HepG2 (cell line): ENCODE data around the gene PPP2R2C. TPM values are rescaled to one million over a fixed set of nuclear protein-coding genes. Genes with fewer than 3 reads are reported as not detected.

Experiments
- ATAC-seq: fragments of 200-7000 bp; cut with Tn5 transposase; 3 replicates; pipeline ENCODE4 v1.9.1; 2020; ENCODE audit warnings: mild to moderate bottlenecking, moderate library complexity
- BruUV-seq: library from RNA; stranded (reverse); fragments of 400-500 nt; replicated peaks from 2 replicates; lab custom pipeline; 2021; lab: Mats Ljungman, UMichigan
- CTCF ChIA-PET: fragments of 300-600 bp; formaldehyde crosslinking; extraction: SDS; loops from one replicate; lab custom pipeline; 2021; ENCODE audit warnings: low total read pairs, inconsistent platforms, low intra/inter-chr PET ratio; lab: Yijun Ruan, JAX
- POLR2A ChIA-PET: fragments of 350-600 bp; sonication (Branson Sonifier 250); formaldehyde crosslinking; loops from one replicate; lab custom pipeline; 2020; ENCODE audit warnings: antibody characterized with exemption, inconsistent platforms; lab: Yijun Ruan, JAX
- DNase-seq: peaks from one replicate; pipeline ENCODE4 v3.0.0-alpha.2; 2015; ENCODE audit warnings: low spot score
- FAIRE-seq: peaks from 3 replicates; lab custom pipeline; 2011; peaks lifted over from hg19 to GRCh38; lab: Jason Lieb, UNC
- H2AFZ ChIP-seq: one replicate; pipeline ENCODE4 v1.6.1; 2011; ENCODE audit warnings: low read length, inconsistent platforms
- H3K27ac ChIP-seq: fragments of 300-600 bp; 3 replicates; pipeline ENCODE4 v1.8.0; 2011; ENCODE audit warnings: mixed run types, mild to moderate bottlenecking, mixed read lengths, low read length, inconsistent platforms; ENCODE audit not compliant: insufficient read depth; ENCODE audit errors: extremely low read length
- H3K27me3 ChIP-seq, 2 experiments: fragments of 200-600 bp in 1 of 2; 2 replicates in 1 of 2; 3 replicates in 1 of 2; pipeline versions ENCODE4 v1.6.0 to v1.8.0; 2011; ENCODE audit warnings: low read length in 2 of 2, mild to moderate bottlenecking in 2 of 2, moderate library complexity in 2 of 2, inconsistent platforms in 1 of 2; ENCODE audit not compliant: insufficient read depth in 2 of 2, control insufficient read depth in 1 of 2
- H3K36me3 ChIP-seq, 2 experiments: fragments of 200-600 bp in 1 of 2; replicated peaks in 1 of 2; 2 replicates in 1 of 2; 3 replicates in 1 of 2; pipeline versions ENCODE4 v1.5.1 to v1.8.0; 2011; ENCODE audit warnings: low read length in 2 of 2, inconsistent platforms in 1 of 2; ENCODE audit not compliant: insufficient read depth in 2 of 2, control insufficient read depth in 1 of 2
- H3K4me1 ChIP-seq: 2 replicates; pipeline ENCODE4 v1.5.1; 2012; ENCODE audit warnings: low read length, inconsistent platforms; ENCODE audit not compliant: insufficient read depth
- H3K4me2 ChIP-seq: 2 replicates; pipeline ENCODE4 v1.6.0; 2011; ENCODE audit warnings: low read depth, low read length, inconsistent platforms
- H3K4me3 ChIP-seq, 3 experiments: fragments of 200-600 bp in 1 of 3; sonication (generic), shearing (Covaris generic) in 1 of 3; replicated peaks in 1 of 3; 2 replicates each; pipeline ENCODE4 v1.5.1; 2011 to 2016; ENCODE audit warnings: low read length in 3 of 3, inconsistent platforms in 2 of 3, low read depth in 2 of 3, mild to moderate bottlenecking in 2 of 3, control low read depth in 1 of 3, mixed read lengths in 1 of 3; ENCODE audit not compliant: insufficient read depth in 1 of 3
- H3K79me2 ChIP-seq: one replicate; pipeline ENCODE4 v1.6.1; 2011; ENCODE audit warnings: low read length, inconsistent platforms; ENCODE audit not compliant: insufficient read depth
- H3K9ac ChIP-seq: 2 replicates; pipeline ENCODE4 v1.6.0; 2011; ENCODE audit warnings: mild to moderate bottlenecking, low read depth, low read length, inconsistent platforms; ENCODE audit not compliant: insufficient read depth
- H3K9me3 ChIP-seq: 2 replicates; pipeline ENCODE4 v1.5.1; 2012; ENCODE audit warnings: mild to moderate bottlenecking, low read length
- H4K20me1 ChIP-seq: 2 replicates; pipeline ENCODE4 v1.6.0; 2011; ENCODE audit warnings: inconsistent platforms, mild to moderate bottlenecking, low read length, moderate library complexity; ENCODE audit not compliant: insufficient read depth
- AGO1 ChIP-seq: fragments of 200-400 bp; formaldehyde crosslinking; IDR thresholded peaks from 2 replicates; pipeline ENCODE4 v1.6.1; 2017; ENCODE audit warnings: mild to moderate bottlenecking, low read depth, low read length, moderate library complexity; ENCODE audit not compliant: poor library complexity, severe bottlenecking
- HNRNPK ChIP-seq: fragments of 200-400 bp; formaldehyde crosslinking; IDR thresholded peaks from 2 replicates; pipeline ENCODE4 v1.6.1; 2018; ENCODE audit warnings: low read length, low read depth, moderate library complexity, mild to moderate bottlenecking; ENCODE audit not compliant: poor library complexity, severe bottlenecking
- HNRNPL ChIP-seq: fragments of 200-400 bp; formaldehyde crosslinking; IDR thresholded peaks from 2 replicates; pipeline ENCODE4 v1.6.1; 2017; ENCODE audit warnings: mild to moderate bottlenecking, low read depth, low read length
- PCBP1 ChIP-seq: fragments of 200-400 bp; formaldehyde crosslinking; IDR thresholded peaks from 2 replicates; pipeline ENCODE4 v1.6.1; 2017; ENCODE audit warnings: mild to moderate bottlenecking, low read depth, low read length, borderline replicate concordance
- ZNF543 ChIP-seq: sonication (generic); formaldehyde crosslinking; IDR thresholded peaks from 2 replicates; pipeline ENCODE4 v1.4.0; 2020; ENCODE audit warnings: mild to moderate bottlenecking, missing genetic modification reagents
- ZNF777 ChIP-seq: sonication (generic); formaldehyde crosslinking; IDR thresholded peaks from 2 replicates; pipeline ENCODE4 v1.4.0; 2020; ENCODE audit warnings: missing genetic modification reagents
- WGBS: methylation state at CpG from one replicate; pipeline ENCODE4 v1.1.6; 2017; ENCODE audit warnings: low lambda C conversion rate; 5-methylcytosine and 5-hydroxymethylcytosine counted together
- in situ Hi-C: cut with HindIII; loops from 2 replicates; pipeline ENCODE4 v1.10.0; 2017; ENCODE audit warnings: low pct_unique_long_range_greater_than_20kb; ENCODE audit not compliant: extremely low pct_ligation_motif_present
- intact Hi-C: fragments of 100-400 bp; cut with micrococcal nuclease; formaldehyde crosslinking; loops from one replicate; pipeline ENCODE4 v1.10.0; 2022; ENCODE audit not compliant: unreplicated experiment
- polyA plus RNA-seq, 8 experiments: library from polyadenylated mRNA; depleted of rRNA in 3 of 8; stranded (reverse) in 7 of 8; unstranded in 1 of 8; fragments of >200 nt; fragmentation: Illumina TruSeq in 4 of 8; extraction: Trizol in 4 of 8; gene quantifications; 2 replicates each; pipeline versions ENCODE4 v1.2.1 to v1.2.3, GENCODE V29; 2011 to 2016; ENCODE audit warnings: low read depth in 4 of 8, missing spikeins in 1 of 8, mixed read lengths in 1 of 8; ENCODE audit not compliant: insufficient read depth in 1 of 8
- total RNA-seq, 5 experiments: library from RNA; depleted of rRNA; stranded (reverse); fragments of >200 nt; fragmentation: Illumina TruSeq; extraction: Trizol; gene quantifications; 2 replicates each; pipeline ENCODE4 v1.2.3, GENCODE V29; 2016; ENCODE audit warnings: low read depth in 1 of 5
- TF ChIP-seq, protein P1 (sequence below): sonication (generic); formaldehyde crosslinking; IDR thresholded peaks from 2 replicates; pipeline ENCODE4 v1.4.0; 2020; ENCODE audit warnings: missing genetic modification reagents
- TF ChIP-seq, protein P2 (sequence below): sonication (generic); formaldehyde crosslinking; IDR thresholded peaks from 2 replicates; pipeline ENCODE4 v1.5.0; 2020; ENCODE audit warnings: missing genetic modification reagents, mild to moderate bottlenecking, borderline replicate concordance

PPP2R2C gene
- total and polyA plus RNA-seq, 2 of the 13 experiments (the other 11 are each of a cell fraction or from before 2014, with no cell fraction given), result 0.60 to 8.6 TPM

DNA sequence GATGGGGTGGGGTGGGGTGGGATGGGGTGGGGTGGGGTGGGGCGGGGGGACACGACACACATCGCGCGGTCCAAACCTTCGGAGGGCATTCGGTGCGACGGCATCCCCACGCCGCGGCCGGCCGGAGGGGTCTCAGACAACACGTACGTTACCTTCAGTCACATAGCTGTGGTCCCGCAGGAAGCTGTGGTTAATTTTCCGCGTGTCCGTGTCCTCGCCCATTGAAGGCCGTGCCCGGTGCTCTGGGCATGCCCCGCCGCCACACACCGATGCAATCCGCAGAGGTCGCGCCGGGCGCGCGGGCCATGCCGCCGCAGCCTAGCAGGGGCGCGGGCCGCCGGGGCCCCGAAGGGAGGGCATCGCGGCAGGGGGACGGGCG lies 417 bp downstream of the PPP2R2C start:
- Histone ChIP-seq H3K4me2 (no peak overlapping the region), H3K9me3 (no peaks in the 10 kb centered on the region), H3K36me3 (no peaks in the 10 kb centered on the region), H3K4me1 (no peaks in the 10 kb centered on the region), H3K27ac (no peak overlapping the region), H3K79me2 (no peaks in the 10 kb centered on the region), H3K9ac (no peak overlapping the region), H2AFZ (no peak overlapping the region), H4K20me1 (no peaks in the 10 kb centered on the region), H3K4me3 (no peak overlapping the region), H3K27me3 (peaks cover 11 to 50% of the 10 kb centered on the region in 2 experiments; a peak in 4 of 5 replicates)
- DNase-seq (no peak), ATAC-seq (no peak), FAIRE-seq (no peak)
- in situ Hi-C loops, result no loop called here
- intact Hi-C loops, result loop anchor here (5.0 kb wide), 1 partner anchor 75 kb away; no protein-coding TSS in a partner anchor
- no peak for TF ChIP-seq ZNF543 (CRISPR knock-in tag)
- 0 out of 2 replicates have a peak, but pooled peaks have one; percentile 29 for TF ChIP-seq PCBP1
- no peak for TF ChIP-seq HNRNPL
- peak; percentile 75 for TF ChIP-seq HNRNPK
- no peak for TF ChIP-seq AGO1
- 28% methylated on average over 8 of the region's 44 CpGs for WGBS
- ChIA-PET CTCF (no interaction called here), POLR2A (no interaction called here)
- no TSS peak for BruUV-seq

DNA sequence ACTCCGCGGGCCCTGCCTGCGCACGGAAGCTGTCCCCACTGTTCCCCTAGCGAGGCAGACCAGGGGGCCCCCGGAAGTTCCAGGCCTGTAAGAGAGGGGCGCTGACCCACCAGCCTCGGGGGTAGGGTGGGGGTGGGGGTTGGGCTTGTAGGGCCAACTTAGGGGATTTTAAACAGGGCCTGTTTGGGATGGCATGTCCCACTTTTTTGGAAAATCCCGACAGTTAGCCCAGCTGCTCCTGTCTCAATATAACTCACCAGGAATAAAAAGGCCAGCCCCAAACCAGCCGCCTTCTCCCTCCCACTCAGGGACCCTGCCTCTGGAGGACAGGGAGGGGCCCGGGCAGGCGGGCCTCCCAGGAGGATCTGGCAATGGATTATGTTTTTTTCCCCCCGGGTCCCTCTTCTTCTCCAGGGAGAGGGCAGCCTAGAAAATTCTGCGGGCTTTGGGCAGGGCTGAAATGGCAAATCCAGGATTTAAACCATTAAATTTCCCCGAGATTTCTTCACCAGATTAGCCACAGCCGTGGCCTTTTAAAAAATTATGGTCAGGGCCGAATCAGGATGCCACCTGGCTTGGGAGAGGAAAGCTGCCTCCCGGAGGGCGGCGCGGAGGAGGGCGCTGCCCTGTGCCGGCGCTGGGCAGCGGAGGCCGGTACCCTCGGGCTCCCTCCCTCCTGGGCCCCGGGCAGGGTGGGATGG lies 957 bp downstream of the PPP2R2C start:
- TF ChIP-seq, protein P1, sequence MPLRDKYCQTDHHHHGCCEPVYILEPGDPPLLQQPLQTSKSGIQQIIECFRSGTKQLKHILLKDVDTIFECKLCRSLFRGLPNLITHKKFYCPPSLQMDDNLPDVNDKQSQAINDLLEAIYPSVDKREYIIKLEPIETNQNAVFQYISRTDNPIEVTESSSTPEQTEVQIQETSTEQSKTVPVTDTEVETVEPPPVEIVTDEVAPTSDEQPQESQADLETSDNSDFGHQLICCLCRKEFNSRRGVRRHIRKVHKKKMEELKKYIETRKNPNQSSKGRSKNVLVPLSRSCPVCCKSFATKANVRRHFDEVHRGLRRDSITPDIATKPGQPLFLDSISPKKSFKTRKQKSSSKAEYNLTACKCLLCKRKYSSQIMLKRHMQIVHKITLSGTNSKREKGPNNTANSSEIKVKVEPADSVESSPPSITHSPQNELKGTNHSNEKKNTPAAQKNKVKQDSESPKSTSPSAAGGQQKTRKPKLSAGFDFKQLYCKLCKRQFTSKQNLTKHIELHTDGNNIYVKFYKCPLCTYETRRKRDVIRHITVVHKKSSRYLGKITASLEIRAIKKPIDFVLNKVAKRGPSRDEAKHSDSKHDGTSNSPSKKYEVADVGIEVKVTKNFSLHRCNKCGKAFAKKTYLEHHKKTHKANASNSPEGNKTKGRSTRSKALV (CRISPR knock-in tag), result 0 out of 2 replicates have a peak, but pooled peaks have one; percentile 11
- TF ChIP-seq, protein P2, sequence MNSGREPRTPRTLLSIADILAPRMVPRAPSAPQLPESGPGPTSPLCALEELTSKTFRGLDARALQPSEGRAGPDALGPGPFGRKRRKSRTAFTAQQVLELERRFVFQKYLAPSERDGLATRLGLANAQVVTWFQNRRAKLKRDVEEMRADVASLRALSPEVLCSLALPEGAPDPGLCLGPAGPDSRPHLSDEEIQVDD (CRISPR knock-in tag), result no peak
- 0 out of 2 replicates have a peak, but pooled peaks have one; percentile 6 for TF ChIP-seq ZNF777 (CRISPR knock-in tag)
- intact Hi-C loops (loop anchor here (5.0 kb wide), 1 partner anchor 76 kb away; no protein-coding TSS in a partner anchor), in situ Hi-C loops (no loop called here)
- DNase-seq (no peak), FAIRE-seq (no peak), ATAC-seq (no peak)
- POLR2A ChIA-PET, result no interaction called here
- Histone ChIP-seq H4K20me1 (no peaks in the 10 kb centered on the region), H3K36me3 (no peaks in the 10 kb centered on the region), H3K27me3 (peaks cover 11 to 53% of the 10 kb centered on the region in 2 experiments; a peak in 4 of 5 replicates), H3K9me3 (no peaks in the 10 kb centered on the region), H3K4me2 (peak overlapping the region; percentile 68), H3K27ac (no peak overlapping the region), H3K79me2 (no peaks in the 10 kb centered on the region), H3K9ac (no peak overlapping the region), H3K4me3 (peak overlapping the region in 2 of 3 experiments; percentile 26 to 69; a peak in 4 of 6 replicates), H3K4me1 (no peaks in the 10 kb centered on the region), H2AFZ (no peak overlapping the region)
- no TSS peak for BruUV-seq
- CTCF ChIA-PET, result no interaction called here
- WGBS, result 19% methylated on average over 8 of the region's 28 CpGs
